ENCODE results near the gene PRRT2.
A peak's percentile ranks its signal among the peaks of the same experiment; 100 is the strongest.

Gene PRRT2

DNA sequence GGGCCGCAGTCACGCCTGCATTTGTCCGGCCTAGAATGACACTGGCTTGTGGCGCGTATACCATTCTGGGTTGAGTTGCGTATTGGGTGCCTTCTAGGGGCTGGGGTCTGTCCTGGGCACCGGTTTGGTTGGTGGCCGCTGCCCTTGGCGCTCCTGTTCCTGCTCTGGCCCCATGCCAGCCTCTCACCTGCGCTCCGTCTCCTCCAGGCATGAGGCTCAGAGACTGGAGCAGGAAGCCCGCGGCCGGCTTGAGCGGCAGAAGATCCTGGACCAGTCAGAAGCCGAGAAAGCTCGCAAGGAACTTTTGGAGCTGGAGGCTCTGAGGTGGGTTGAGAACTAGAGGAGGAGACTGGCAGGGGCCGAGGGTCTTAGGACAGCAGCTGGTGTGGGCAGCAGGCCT is 33.7 kb downstream of the PRRT2 start:
- no peak overlapping the region for H3K4me3 ChIP-seq (ENCODE audit: low read length)
- TF ChIP-seq, protein P1, sequence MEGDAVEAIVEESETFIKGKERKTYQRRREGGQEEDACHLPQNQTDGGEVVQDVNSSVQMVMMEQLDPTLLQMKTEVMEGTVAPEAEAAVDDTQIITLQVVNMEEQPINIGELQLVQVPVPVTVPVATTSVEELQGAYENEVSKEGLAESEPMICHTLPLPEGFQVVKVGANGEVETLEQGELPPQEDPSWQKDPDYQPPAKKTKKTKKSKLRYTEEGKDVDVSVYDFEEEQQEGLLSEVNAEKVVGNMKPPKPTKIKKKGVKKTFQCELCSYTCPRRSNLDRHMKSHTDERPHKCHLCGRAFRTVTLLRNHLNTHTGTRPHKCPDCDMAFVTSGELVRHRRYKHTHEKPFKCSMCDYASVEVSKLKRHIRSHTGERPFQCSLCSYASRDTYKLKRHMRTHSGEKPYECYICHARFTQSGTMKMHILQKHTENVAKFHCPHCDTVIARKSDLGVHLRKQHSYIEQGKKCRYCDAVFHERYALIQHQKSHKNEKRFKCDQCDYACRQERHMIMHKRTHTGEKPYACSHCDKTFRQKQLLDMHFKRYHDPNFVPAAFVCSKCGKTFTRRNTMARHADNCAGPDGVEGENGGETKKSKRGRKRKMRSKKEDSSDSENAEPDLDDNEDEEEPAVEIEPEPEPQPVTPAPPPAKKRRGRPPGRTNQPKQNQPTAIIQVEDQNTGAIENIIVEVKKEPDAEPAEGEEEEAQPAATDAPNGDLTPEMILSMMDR (IDR thresholded peaks at IDR 0.05; ENCODE audit: insufficient read depth, low read depth, low read length, missing control alignments): no peak

DNA sequence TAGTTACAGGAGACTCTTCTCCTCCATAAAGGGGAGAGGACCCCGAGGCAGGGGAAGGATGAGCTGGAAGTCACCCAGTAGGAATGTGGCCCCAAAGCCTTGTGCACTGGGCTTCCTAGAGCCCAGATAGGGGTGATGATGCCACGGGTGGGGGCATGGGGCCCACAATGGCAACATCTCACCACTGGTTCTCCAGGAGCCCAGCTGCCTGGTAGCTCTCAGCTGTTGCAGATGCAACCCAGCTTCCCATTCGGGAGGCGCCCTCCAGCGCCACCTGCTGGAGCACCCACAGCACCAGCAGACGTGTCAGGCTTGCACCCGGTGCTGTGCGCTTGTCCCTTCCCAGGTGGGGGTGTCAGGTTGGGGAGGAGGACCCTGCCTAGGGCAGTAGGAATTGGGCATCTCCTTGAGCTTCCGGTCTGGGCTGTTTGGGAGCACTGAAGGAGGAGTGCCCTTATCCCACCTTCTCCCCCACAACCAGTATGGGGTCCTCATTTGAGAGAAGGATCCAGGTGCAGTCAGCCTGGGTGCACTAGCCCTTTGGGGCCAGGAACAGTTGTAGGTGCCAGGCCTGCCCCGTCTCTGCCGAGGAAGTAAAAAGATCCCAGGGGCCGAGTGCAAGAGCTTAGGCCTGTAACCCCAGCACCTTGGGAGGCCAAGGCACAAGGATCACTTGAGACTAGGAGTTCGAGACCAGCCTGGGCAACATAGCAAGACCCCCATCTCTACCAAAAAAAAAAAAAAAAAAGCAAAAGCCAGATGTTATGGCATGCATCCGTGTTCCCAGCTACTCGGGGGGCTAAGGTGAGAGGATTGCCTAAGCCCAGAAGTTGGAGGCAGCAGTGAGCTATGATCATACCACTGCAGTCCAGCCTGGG is 36.7 kb downstream of the PRRT2 start:
- no peak overlapping the region for H3K4me3 ChIP-seq (ENCODE audit: low read length)
- DNase-seq (ENCODE audit: low read depth): peak; percentile 69
- TF ChIP-seq, protein P1 (IDR thresholded peaks at IDR 0.05; ENCODE audit: insufficient read depth, low read depth, low read length, missing control alignments): peak; percentile 89

More for the DNA sequence above, 33.7 kb downstream of the PRRT2 start:
- no peak for DNase-seq (ENCODE audit: low read depth)

DNA sequence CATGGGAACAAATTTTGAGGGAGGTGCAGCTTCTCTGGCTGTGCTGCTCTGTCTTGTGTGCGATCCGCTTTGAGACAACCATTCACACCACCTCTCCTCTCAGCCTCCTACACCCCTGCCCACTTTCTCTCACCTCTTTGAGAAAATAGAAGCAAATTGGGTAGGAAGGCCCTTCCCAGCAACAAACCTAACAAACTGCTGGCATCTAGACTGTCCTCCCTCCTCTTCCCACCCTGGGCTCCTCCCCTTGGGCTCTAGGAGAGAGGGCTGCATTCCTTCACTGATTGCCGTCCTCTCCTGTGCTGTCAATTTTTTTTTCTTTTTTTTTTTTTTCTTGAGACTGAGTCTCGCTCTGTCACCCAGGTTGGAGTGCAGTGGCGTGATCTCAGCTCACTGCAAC is 37.5 kb downstream of the PRRT2 start:
- no peak overlapping the region for H3K4me3 ChIP-seq (ENCODE audit: low read length)
- TF ChIP-seq, protein P1 (IDR thresholded peaks at IDR 0.05; ENCODE audit: insufficient read depth, low read depth, low read length, missing control alignments): no peak
- DNase-seq (ENCODE audit: low read depth): no peak

DNA sequence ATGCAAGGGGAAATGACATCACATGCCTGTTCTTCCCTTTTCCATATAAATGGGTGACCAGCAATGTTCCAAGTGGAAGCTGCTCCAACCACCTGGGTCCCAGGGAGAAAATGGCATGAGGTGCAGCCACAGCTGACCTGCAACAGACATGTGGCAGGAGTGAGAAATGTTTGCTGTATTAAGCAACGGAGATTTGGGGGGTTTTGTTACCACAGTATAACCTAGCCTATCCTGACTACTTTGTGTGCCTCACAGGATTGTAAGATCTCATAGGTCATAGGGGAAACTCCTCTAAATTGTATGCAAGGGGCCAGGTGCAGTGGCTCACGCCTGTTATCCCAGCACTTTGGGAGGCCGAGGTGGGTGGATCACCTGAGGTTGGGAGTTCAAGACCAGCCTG is 39.0 kb downstream of the PRRT2 start:
- no peak for DNase-seq (ENCODE audit: low read depth)
- TF ChIP-seq, protein P1 (IDR thresholded peaks at IDR 0.05; ENCODE audit: insufficient read depth, low read depth, low read length, missing control alignments): no peak

DNA sequence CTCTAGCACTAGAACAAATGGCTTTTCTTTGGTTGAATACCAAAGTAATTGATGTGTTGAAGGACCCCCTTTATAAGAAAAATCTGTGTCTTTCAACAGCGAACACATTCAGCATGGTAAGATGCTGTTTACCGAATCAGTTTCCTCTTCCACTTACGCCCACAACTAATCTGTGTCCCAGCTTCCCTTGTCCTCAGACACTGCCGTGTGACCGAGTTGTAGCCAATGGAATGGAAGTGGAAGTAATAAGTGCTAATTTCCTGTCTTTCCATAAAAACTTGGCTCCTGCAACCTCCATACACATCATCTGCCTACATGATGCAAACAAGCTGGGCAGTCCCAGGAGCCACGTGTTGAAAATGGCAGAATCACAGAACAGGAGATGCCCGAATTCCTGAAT is 40.7 kb downstream of the PRRT2 start:
- no peak for DNase-seq (ENCODE audit: low read depth)
- TF ChIP-seq, protein P1 (IDR thresholded peaks at IDR 0.05; ENCODE audit: insufficient read depth, low read depth, low read length, missing control alignments): no peak
- no peak overlapping the region for H3K4me3 ChIP-seq (ENCODE audit: low read length)

More for the DNA sequence above, 39.0 kb downstream of the PRRT2 start:
- no peak overlapping the region for H3K4me3 ChIP-seq (ENCODE audit: low read length)

DNA sequence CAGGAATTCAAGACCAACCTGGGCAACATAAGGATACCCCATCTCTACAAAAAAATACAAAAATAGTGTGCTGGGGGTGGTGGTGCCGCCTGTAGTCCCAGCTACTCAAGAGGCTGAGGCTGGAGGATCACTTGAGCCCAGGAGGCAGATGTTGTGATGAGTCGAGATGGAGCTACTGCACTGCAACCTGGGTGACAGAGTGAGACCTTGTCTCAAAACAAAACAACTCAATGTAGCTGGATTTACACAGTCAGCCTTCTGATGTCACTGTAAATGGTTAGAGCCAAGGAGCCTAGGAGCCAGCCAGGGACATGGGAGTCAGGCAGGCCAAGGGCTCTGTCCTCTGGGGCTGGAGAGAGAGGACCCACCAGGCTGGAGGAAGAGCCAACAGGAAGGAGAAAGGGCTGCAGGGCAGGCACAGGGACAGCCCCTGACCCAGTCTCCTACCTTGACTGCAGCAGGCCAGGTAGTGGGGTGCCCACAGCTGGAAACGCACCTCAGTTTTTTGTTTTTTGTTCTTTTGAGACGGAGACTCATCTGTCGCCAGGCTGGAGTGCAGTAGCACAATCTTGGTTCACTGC is 42.6 kb downstream of the PRRT2 start:
- no peak overlapping the region for H3K4me3 ChIP-seq (ENCODE audit: low read length)
- no peak for DNase-seq (ENCODE audit: low read depth)
- TF ChIP-seq, protein P1 (IDR thresholded peaks at IDR 0.05; ENCODE audit: insufficient read depth, low read depth, low read length, missing control alignments): no peak

All from epithelial cell of esophagus (primary cell).